GM11168 (cell line): ENCODE data around the gene VPS13A.
"Not testable (repeated sequence)": the region's sequence is repeated elsewhere in the genome, so short reads cannot be mapped to it uniquely, and the experiment has no call there.

Source experiments
- in situ Hi-C: fragments of 300-500 bp; cut with MboI; formaldehyde crosslinking; loops from one replicate; pipeline ENCODE4 v1.12.0; 2022; ENCODE audit warnings: low sequenced_read_pairs; ENCODE audit not compliant: unreplicated experiment

VPS13A gene

GRCh38 chr9:77418226-77418625, 240.9 kb downstream of the VPS13A start:
- in situ Hi-C loops, result no loop called here

DNA sequence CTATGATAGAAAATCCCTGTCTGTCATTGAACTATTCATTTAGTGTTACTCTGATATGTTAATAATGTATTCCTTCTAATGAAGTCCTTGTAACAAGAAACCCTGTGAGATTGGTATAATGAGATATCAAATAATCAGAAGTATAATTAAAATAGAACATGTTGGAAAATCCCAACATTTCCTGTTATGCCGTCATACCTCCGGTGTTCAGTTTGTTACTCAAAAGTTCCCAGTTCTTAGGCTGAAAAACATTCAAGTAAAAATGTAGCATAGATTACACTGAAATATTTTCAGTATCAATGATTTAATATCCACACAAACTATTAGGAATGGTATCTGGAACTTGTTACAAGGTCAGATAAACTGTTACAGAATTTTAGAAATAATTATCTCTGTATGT, 243.3 kb downstream of the VPS13A start:
- in situ Hi-C loops, result no loop called here

- in situ Hi-C loops, result no loop called here
Measured at GRCh38 chr9:77421506-77422265, 244.4 kb downstream of the VPS13A start.

DNA sequence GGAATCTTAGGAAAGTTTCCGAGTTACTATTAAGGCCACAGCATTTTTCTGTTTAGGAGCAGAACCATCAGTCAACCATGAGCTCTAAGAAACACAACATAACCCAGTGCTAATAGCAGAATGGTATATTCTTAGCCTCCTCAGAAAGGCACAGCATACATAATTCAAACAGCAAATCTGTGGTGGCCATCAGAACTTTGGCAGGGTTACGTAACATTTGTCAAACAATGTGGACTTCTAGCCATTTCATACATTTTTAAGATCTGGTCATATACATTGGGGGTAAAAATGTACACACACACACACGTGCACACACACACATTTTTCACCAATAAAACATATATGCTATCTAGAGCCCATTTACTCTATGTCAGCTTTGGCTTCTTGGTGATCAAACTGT, 245.6 kb downstream of the VPS13A start:
- in situ Hi-C loops, result no loop called here

DNA sequence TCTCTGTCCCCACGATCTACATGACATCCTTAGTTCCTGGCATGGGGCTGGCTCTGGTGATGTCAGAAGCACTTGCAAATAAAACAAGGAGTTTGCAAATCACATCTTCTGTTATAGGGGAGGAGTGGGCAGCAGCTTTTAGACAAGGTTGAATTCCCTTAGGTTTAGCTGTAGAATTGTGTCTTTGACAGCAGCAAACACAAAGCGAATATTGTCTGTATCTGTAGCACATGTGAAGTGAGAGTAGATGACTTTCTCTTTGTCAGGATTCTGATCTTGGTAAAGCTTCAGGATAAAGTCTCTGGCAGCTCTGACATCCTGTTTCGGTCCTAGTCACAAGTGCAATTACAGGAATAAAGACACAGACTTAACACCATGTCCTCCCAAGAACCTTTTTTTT, 246.5 kb downstream of the VPS13A start:
- in situ Hi-C loops, result no loop called here

GRCh38 chr9:77424993-77425392, 247.7 kb downstream of the VPS13A start:
- in situ Hi-C loops, result no loop called here

DNA sequence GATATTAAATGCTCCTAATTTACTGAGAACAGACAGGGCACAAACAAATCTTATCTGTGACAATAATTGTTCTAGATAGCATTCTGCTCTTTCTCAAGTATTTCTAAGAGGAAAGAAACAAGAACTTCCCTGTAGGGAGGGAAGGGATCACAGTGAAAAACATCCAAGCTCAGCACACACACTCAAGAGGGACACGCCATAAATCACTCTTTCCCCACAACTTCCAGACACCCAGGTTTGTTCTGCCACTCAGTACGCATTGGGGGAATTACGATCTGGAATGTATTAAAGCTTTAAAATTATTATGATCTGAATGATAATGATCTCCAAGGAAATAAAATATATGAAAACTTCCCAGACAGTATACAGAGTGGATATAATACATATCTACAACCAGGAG, 249.4 kb downstream of the VPS13A start:
- in situ Hi-C loops, result no loop called here

DNA sequence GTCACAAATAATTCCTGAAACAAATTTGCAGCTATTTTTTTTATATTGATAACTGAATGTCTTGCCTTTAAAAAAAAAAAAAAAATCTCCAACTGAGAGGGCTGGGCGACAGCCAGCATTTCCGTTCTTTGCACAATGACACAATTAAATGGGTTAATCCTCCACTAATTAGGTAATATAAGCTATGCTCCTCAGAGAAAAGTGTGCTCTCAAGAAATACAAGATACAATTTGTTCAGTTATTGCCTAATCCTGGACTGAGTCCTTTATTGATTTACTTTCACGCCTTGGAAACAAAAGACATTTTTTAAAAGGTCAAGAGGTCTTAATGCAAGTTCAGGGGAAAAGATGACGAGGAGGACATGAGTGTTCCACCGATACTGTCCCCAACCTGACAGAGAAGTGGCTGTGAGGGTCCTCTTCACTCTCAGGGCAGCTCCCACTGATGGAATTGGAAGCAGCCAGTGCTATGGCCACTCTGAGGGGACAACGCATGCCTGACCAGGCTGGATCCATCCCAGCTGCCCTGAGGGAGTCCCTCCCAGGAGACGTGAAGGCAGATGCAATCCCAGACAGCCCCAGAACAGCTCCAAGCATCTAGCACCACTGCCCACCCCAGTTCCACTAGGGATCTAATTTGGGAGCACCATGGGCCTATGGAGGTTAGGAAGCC, 250.1 kb downstream of the VPS13A start:
- in situ Hi-C loops, result no loop called here

- in situ Hi-C loops, result no loop called here
Measured at GRCh38 chr9:77429928-77430327, 252.6 kb downstream of the VPS13A start.

- in situ Hi-C loops, result no loop called here
Measured at GRCh38 chr9:77432053-77432452, 254.7 kb downstream of the VPS13A start.

DNA sequence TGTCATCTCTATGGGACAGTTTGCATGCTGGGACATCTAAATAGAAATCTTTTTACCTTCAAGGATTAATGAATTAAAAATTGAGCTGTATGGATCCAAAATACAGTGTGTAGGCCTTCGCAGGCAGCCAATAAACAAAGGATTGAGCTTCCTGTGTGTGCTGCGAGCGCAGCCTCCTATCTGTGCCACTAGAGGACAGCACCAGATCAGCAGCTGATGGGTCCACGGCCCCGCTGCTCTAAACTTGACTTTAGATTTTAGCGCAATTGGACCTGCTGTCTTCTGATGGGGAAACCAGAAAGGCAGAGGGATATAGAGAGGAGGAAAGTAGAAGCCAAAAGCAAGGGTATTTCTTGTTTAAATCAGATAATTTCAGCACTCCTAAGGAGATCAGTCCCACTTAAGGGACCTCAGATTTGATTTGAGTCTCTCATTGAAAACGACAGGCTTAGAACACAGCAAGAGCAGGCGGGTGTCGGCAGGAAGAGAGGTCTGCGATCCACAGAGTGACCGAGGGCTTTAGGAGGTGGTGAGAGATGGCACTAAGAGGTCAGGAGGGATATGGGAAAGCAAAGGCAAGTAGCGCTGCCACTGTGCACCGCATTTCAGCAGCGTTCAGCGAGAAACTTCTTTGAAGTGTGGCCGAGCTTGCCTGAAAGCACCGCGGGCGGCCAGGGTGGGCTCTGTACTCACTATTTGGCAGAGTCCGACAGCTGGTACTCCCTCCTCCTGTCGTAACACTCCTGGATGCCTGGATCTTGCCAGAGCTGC, 256.5 kb downstream of the VPS13A start:
- in situ Hi-C loops, result no loop called here

DNA sequence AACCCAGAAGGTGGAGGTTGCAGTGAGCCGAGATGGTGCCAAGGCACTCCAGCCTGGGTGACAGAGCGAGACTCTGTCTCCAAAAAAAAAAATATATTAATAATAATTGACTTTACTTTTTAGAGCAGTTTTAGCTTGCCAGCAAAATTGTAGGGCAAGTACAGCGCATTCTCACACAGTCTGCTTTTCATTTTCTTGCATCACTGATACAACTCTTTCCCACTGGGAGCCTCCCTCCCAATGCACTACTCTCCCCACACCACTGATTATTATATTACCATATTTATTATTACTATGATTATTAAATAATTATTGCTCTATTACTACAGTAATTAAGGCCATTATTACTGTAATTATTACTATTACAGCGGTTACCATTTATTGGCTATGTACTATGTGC, 257.9 kb downstream of the VPS13A start:
- in situ Hi-C loops, result no loop called here

- in situ Hi-C loops, result no loop called here
Measured at GRCh38 chr9:77435688-77436087, 258.4 kb downstream of the VPS13A start.

DNA sequence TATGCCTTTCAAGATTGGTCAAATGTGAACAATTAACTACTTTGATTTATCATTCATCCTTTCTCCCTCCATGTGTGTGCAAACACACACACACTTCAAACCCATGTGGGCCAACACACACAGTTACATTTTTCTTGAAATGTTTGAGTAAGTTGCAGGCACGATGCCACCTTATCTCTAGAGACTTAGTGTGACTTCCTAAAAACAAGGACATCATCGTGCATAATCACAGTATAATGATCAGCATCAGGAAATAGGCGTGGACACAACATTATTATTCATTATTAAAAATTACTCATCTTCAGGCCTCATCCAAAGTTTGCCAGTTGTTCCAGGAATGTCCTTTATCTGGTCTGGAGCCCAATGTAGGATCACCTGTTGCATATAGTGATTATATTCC, 261.3 kb downstream of the VPS13A start:
- in situ Hi-C loops, result no loop called here

- in situ Hi-C loops, result no loop called here
Measured at GRCh38 chr9:77440057-77440456, 262.7 kb downstream of the VPS13A start.

- in situ Hi-C loops, result not testable (repeated sequence)
Measured at GRCh38 chr9:77441124-77441523, 263.8 kb downstream of the VPS13A start.

DNA sequence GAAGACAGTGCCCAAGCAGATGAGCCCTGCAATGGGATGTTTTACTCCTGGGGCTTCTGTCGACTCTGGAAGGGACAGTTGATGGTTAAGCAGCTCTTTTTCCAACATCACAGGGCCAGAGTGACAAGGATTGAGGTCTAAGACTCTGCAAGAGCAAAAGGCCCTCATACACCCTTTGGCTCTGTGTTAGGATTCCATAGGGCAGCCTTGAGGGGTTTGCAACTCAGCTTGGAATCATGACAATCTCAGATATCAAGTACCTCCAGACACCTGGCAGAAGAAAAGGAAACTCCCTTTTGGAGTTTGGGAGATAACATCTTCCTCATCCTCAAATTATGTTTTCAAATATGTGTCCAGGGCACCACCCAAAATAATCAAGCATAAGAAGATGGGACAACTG, 265.1 kb downstream of the VPS13A start:
- in situ Hi-C loops, result no loop called here

DNA sequence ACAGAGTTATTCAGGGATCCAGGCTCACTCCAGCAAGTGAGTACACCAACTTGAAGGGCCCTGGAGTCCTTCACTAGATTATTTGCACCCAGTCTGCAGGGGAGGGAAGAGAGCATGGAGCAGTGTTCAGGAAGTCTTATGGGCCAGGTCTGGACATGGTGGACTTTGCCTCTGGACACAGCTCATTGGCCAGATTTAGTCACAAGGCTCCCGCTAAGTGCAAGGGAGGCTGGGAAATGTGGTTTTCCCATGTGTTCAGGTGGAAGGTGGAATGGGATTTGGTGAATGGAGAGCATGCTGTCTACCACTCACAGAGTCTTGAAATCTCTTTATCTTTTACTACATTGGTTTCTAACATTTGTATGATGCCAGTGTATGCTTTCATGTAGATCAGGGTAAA, 270.3 kb downstream of the VPS13A start:
- in situ Hi-C loops, result no loop called here

- in situ Hi-C loops, result loop anchor here (25.0 kb wide), 1 partner anchor 588 kb away; the partner anchor contains the start of gene GNAQ
Measured at GRCh38 chr9:77449240-77450084, 272.1 kb downstream of the VPS13A start.

- in situ Hi-C loops, result loop anchor here (25.0 kb wide), 1 partner anchor 587 kb away; the partner anchor contains the start of gene GNAQ
Measured at GRCh38 chr9:77450085-77450475, 272.7 kb downstream of the VPS13A start.
